ENCODE results near the gene KRT10.
A peak's percentile ranks its signal among the peaks of the same experiment; 100 is the strongest.

DNA sequence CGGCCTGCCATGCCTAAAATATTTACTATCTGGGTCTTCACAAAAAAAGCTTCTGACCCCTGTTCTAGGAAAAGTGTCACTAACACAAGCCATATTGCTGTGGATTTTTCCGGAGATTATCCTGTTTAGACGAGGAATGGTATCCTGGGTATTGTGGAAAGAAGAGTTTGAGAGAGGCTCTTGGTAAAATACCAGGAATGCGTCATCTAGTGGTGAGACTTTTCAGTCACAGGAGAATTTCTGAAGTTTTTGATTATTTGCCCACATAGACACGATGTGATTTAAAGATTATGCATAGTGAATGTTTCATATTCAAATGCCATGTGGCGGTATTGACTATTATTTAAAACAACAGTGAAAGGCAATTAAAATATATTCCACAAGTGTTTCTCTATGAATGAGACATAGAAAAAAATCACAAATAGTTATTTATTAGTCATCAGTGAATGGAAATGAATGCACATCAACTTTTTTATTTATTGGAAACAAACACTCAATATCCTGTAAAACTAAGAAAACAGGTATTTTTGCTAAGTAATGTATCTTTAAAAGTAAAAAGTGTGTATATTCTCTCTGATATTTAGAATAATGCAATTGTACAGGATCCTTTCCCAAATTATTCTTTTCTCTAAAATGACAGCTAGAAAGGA is 30.5 kb downstream of the KRT10 start:
- TF ChIP-seq, protein P1, sequence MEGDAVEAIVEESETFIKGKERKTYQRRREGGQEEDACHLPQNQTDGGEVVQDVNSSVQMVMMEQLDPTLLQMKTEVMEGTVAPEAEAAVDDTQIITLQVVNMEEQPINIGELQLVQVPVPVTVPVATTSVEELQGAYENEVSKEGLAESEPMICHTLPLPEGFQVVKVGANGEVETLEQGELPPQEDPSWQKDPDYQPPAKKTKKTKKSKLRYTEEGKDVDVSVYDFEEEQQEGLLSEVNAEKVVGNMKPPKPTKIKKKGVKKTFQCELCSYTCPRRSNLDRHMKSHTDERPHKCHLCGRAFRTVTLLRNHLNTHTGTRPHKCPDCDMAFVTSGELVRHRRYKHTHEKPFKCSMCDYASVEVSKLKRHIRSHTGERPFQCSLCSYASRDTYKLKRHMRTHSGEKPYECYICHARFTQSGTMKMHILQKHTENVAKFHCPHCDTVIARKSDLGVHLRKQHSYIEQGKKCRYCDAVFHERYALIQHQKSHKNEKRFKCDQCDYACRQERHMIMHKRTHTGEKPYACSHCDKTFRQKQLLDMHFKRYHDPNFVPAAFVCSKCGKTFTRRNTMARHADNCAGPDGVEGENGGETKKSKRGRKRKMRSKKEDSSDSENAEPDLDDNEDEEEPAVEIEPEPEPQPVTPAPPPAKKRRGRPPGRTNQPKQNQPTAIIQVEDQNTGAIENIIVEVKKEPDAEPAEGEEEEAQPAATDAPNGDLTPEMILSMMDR (IDR thresholded peaks at IDR 0.05): peak; percentile 11 to 56 (median 44)
- TF ChIP-seq POLR2AphosphoS5 (IDR thresholded peaks at IDR 0.05) (no peak), EP300 (IDR thresholded peaks at IDR 0.05) (no peak), POLR2A (IDR thresholded peaks at IDR 0.05) (no peak)

All from gastroesophageal sphincter (tissue), 3 donors.